Neural cell (in vitro differentiated cells): ENCODE results near the gene NF2. TPM values are rescaled to one million over a fixed set of nuclear protein-coding genes. Genes with fewer than 3 reads are reported as not detected.

Experiments
- H2AFZ ChIP-seq: fragments of 200-600, 300-800 bp; sonication (generic), shearing (Covaris generic); 2 replicates; pipeline ENCODE4 v1.6.0; 2014; ENCODE audit warnings: low read depth, mild to moderate bottlenecking, antibody characterized with exemption, low read length, moderate library complexity
- H3F3A ChIP-seq: fragments of 200-600 bp; shearing (Covaris generic); 2 replicates; pipeline ENCODE4 v1.6.1; 2016; ENCODE audit warnings: mild to moderate bottlenecking, moderate library complexity, mixed read lengths, antibody characterized with exemption, low read length; ENCODE audit not compliant: insufficient read depth, poor library complexity, severe bottlenecking
- H3K27ac ChIP-seq: fragments of 200-600, 300-800 bp; sonication (generic), shearing (Covaris generic); 2 replicates; pipeline ENCODE4 v1.5.1; 2014; ENCODE audit warnings: mild to moderate bottlenecking, low read length, moderate library complexity
- H3K27me3 ChIP-seq: fragments of 300-800, 200-600 bp; sonication (generic), shearing (Covaris generic); 2 replicates; pipeline ENCODE4 v1.6.0; 2014; ENCODE audit warnings: mild to moderate bottlenecking, low read depth, low read length, moderate library complexity; ENCODE audit not compliant: insufficient read depth
- H3K36me3 ChIP-seq: fragments of 300-800, 200-600 bp; sonication (generic), shearing (Covaris generic); 2 replicates; pipeline ENCODE4 v1.5.1; 2014; ENCODE audit warnings: mild to moderate bottlenecking, antibody characterized with exemption, low read length, moderate library complexity; ENCODE audit not compliant: insufficient read depth
- H3K4me2 ChIP-seq: fragments of 300-800, 200-600 bp; sonication (generic), shearing (Covaris generic); 2 replicates; pipeline ENCODE4 v1.6.0; 2014; ENCODE audit warnings: mild to moderate bottlenecking, low read length
- H3K4me3 ChIP-seq: fragments of 300-800, 200-600 bp; sonication (generic), shearing (Covaris generic); 2 replicates; pipeline ENCODE4 v1.5.1; 2014; ENCODE audit warnings: mild to moderate bottlenecking, low read length, moderate library complexity
- H3K79me2 ChIP-seq: fragments of 200-600 bp; shearing (Covaris generic); replicated peaks from 2 replicates; pipeline ENCODE4 v1.6.0; 2014; ENCODE audit warnings: mild to moderate bottlenecking, low read length, moderate library complexity; ENCODE audit not compliant: insufficient read depth
- H3K9ac ChIP-seq: fragments of 300-800, 200-600 bp; sonication (generic), shearing (Covaris generic); 2 replicates; pipeline ENCODE4 v1.6.1; 2016; ENCODE audit warnings: mild to moderate bottlenecking, low read length, mixed read lengths
- H3K9me2 ChIP-seq: fragments of 200-600 bp; shearing (Covaris generic); 2 replicates; pipeline ENCODE4 v1.6.1; 2016; ENCODE audit warnings: mild to moderate bottlenecking, low read length, mixed read lengths; ENCODE audit not compliant: insufficient read depth
- H3K9me3 ChIP-seq: fragments of 200-600, 300-800 bp; sonication (generic), shearing (Covaris generic); 2 replicates; pipeline ENCODE4 v1.6.1; 2016; ENCODE audit warnings: mild to moderate bottlenecking, mixed run types, low read length, moderate library complexity, mixed read lengths
- H4K20me1 ChIP-seq: fragments of 200-600 bp; shearing (Covaris generic); 2 replicates; pipeline ENCODE4 v1.6.1; 2016; ENCODE audit warnings: mild to moderate bottlenecking, mixed run types; ENCODE audit not compliant: insufficient read depth
- CTCF ChIP-seq: fragments of 450-650 bp; IDR thresholded peaks from 2 replicates; pipeline ENCODE4 v1.5.1; 2014; ENCODE audit warnings: antibody characterized with exemption, mild to moderate bottlenecking, moderate library complexity; ENCODE audit not compliant: poor library complexity, severe bottlenecking
- EP300 ChIP-seq: fragments of 450-650 bp; conservative IDR thresholded peaks from 2 replicates; pipeline ENCODE4 v1.6.1; 2014; ENCODE audit warnings: antibody characterized with exemption, mild to moderate bottlenecking, moderate library complexity; ENCODE audit not compliant: poor library complexity, severe bottlenecking
- EZH2 ChIP-seq: fragments of 200-600, 300-800 bp; shearing (Covaris generic), sonication (generic); IDR thresholded peaks from 2 replicates; pipeline ENCODE4 v1.6.1; 2014; ENCODE audit warnings: antibody characterized with exemption, low read length, borderline replicate concordance, mild to moderate bottlenecking; ENCODE audit not compliant: insufficient read depth, poor library complexity, severe bottlenecking
- MXI1 ChIP-seq: fragments of 450-650 bp; conservative IDR thresholded peaks from 2 replicates; pipeline ENCODE4 v1.6.1; 2014; ENCODE audit warnings: antibody characterized with exemption, mild to moderate bottlenecking; ENCODE audit not compliant: poor library complexity, severe bottlenecking
- POLR2AphosphoS5 ChIP-seq: IDR thresholded peaks from 2 replicates; pipeline ENCODE4 v1.6.1; 2012
- RAD21 ChIP-seq: fragments of 450-650 bp; conservative IDR thresholded peaks from 2 replicates; pipeline ENCODE4 v1.6.1; 2014; ENCODE audit warnings: antibody characterized with exemption, mild to moderate bottlenecking, moderate library complexity
- SMC3 ChIP-seq: fragments of 450-650 bp; conservative IDR thresholded peaks from 2 replicates; pipeline ENCODE4 v1.6.1; 2014; ENCODE audit warnings: antibody characterized with exemption, mild to moderate bottlenecking, moderate library complexity; ENCODE audit not compliant: poor library complexity
- TAF1 ChIP-seq: IDR thresholded peaks from 2 replicates; pipeline ENCODE4 v1.6.1; 2012; ENCODE audit warnings: low read depth
- polyA plus RNA-seq: library from polyadenylated mRNA; depleted of rRNA; stranded (reverse); fragments of >200 nt; gene quantifications from 2 replicates; pipeline ENCODE4 v1.2.3, GENCODE V29; 2014
- TF ChIP-seq, protein P1 (sequence below): IDR thresholded peaks from 2 replicates; pipeline ENCODE4 v1.6.1; 2012; ENCODE audit warnings: borderline replicate concordance

The NF2 gene
- polyA plus RNA-seq, 1 donor from 2014 or later, result 18.7 TPM

- Histone ChIP-seq H3K4me3 (no peak overlapping the region), H3K9ac (no peak overlapping the region), H3K9me2 (no peaks in the 10 kb centered on the region), H3K9me3 (no peaks in the 10 kb centered on the region), H3K36me3 (peaks cover 10% of the 10 kb centered on the region), H3K4me2 (no peak overlapping the region), H3F3A (peaks cover 7% of the 10 kb centered on the region), H2AFZ (no peak overlapping the region), H3K27ac (no peak overlapping the region), H3K79me2 (no peaks in the 10 kb centered on the region), H4K20me1 (no peaks in the 10 kb centered on the region), H3K27me3 (no peaks in the 10 kb centered on the region)
- TF ChIP-seq TAF1, result no peak
Measured at GRCh38 chr22:29660021-29660420, 56.6 kb downstream of the NF2 start.

- Histone ChIP-seq H3K9me2 (no peaks in the 10 kb centered on the region), H2AFZ (no peak overlapping the region), H3K4me3 (no peak overlapping the region), H4K20me1 (no peaks in the 10 kb centered on the region), H3K27ac (no peak overlapping the region), H3K36me3 (peaks cover 10% of the 10 kb centered on the region), H3K4me2 (no peak overlapping the region), H3F3A (peaks cover 7% of the 10 kb centered on the region), H3K27me3 (no peaks in the 10 kb centered on the region), H3K9me3 (no peaks in the 10 kb centered on the region), H3K79me2 (no peaks in the 10 kb centered on the region), H3K9ac (no peak overlapping the region)
- TF ChIP-seq RAD21 (no peak), TAF1 (no peak), EZH2 (no peak), CTCF (no peak), POLR2AphosphoS5 (no peak), EP300 (no peak), MXI1 (no peak), SMC3 (no peak)
- TF ChIP-seq, protein P1, sequence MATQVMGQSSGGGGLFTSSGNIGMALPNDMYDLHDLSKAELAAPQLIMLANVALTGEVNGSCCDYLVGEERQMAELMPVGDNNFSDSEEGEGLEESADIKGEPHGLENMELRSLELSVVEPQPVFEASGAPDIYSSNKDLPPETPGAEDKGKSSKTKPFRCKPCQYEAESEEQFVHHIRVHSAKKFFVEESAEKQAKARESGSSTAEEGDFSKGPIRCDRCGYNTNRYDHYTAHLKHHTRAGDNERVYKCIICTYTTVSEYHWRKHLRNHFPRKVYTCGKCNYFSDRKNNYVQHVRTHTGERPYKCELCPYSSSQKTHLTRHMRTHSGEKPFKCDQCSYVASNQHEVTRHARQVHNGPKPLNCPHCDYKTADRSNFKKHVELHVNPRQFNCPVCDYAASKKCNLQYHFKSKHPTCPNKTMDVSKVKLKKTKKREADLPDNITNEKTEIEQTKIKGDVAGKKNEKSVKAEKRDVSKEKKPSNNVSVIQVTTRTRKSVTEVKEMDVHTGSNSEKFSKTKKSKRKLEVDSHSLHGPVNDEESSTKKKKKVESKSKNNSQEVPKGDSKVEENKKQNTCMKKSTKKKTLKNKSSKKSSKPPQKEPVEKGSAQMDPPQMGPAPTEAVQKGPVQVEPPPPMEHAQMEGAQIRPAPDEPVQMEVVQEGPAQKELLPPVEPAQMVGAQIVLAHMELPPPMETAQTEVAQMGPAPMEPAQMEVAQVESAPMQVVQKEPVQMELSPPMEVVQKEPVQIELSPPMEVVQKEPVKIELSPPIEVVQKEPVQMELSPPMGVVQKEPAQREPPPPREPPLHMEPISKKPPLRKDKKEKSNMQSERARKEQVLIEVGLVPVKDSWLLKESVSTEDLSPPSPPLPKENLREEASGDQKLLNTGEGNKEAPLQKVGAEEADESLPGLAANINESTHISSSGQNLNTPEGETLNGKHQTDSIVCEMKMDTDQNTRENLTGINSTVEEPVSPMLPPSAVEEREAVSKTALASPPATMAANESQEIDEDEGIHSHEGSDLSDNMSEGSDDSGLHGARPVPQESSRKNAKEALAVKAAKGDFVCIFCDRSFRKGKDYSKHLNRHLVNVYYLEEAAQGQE, result no peak
Measured at GRCh38 chr22:29661336-29661735, 57.9 kb downstream of the NF2 start.

GRCh38 chr22:29663180-29663821, 59.9 kb downstream of the NF2 start:
- no peak overlapping the region for H3K4me2 ChIP-seq
- peaks cover 7% of the 10 kb centered on the region for H3F3A ChIP-seq
- H3K27ac ChIP-seq, result no peak overlapping the region
- H3K9me2 ChIP-seq, result no peaks in the 10 kb centered on the region
- no peaks in the 10 kb centered on the region for H3K27me3 ChIP-seq
- no peaks in the 10 kb centered on the region for H3K79me2 ChIP-seq
- no peaks in the 10 kb centered on the region for H3K9me3 ChIP-seq
- no peaks in the 10 kb centered on the region for H4K20me1 ChIP-seq
- TF ChIP-seq, protein P1, result no peak
- peak; percentile 31 for TF ChIP-seq MXI1
- TF ChIP-seq EP300, result peak; percentile 90
- peak; percentile 63 for TF ChIP-seq POLR2AphosphoS5
- H3K36me3 ChIP-seq, result no peaks in the 10 kb centered on the region
- H2AFZ ChIP-seq, result no peak overlapping the region
- no peak overlapping the region for H3K4me3 ChIP-seq
- no peak overlapping the region for H3K9ac ChIP-seq
